OCI-LY1 (cell line): ENCODE results near the gene HEXD.

Experiments used
- H2AFZ ChIP-seq: fragments of 200-600 bp; sonication (generic), shearing (Covaris generic); 2 replicates; pipeline ENCODE4 v1.6.0; 2014; ENCODE audit warnings: antibody characterized with exemption, mild to moderate bottlenecking, low read length
- H3F3A ChIP-seq: fragments of 200-600 bp; sonication (generic), shearing (Covaris generic); 2 replicates; pipeline ENCODE4 v1.6.0; 2014; ENCODE audit warnings: mild to moderate bottlenecking, antibody characterized with exemption, low read length, moderate library complexity; ENCODE audit not compliant: insufficient read depth
- H3K27ac ChIP-seq: fragments of 200-600 bp; sonication (generic); 2 replicates; pipeline ENCODE4 v1.5.1; 2014; ENCODE audit warnings: low read length, mixed run types, mild to moderate bottlenecking, low read depth; ENCODE audit not compliant: poor library complexity, severe bottlenecking
- H3K27me3 ChIP-seq: fragments of 200-600 bp; sonication (generic); 2 replicates; pipeline ENCODE4 v1.6.0; 2014; ENCODE audit warnings: antibody characterized with exemption, mild to moderate bottlenecking, low read length, moderate library complexity; ENCODE audit not compliant: insufficient read depth
- H3K36me3 ChIP-seq: fragments of 200-600 bp; sonication (generic); 2 replicates; pipeline ENCODE4 v1.6.1; 2014; ENCODE audit warnings: mild to moderate bottlenecking, antibody characterized with exemption, low read length, moderate library complexity, mixed read lengths; ENCODE audit not compliant: insufficient read depth
- H3K4me1 ChIP-seq: fragments of 200-600 bp; sonication (generic); 2 replicates; pipeline ENCODE4 v1.5.1; 2014; ENCODE audit warnings: mild to moderate bottlenecking, low read length, moderate library complexity; ENCODE audit not compliant: insufficient read depth, severe bottlenecking
- H3K4me2 ChIP-seq: fragments of 200-600 bp; sonication (generic), shearing (Covaris generic); 2 replicates; pipeline ENCODE4 v1.6.1; 2014; ENCODE audit warnings: low read length
- H3K4me3 ChIP-seq: fragments of 200-600 bp; sonication (generic); 2 replicates; pipeline ENCODE4 v1.5.1; 2014; ENCODE audit warnings: low read length, low read depth, mild to moderate bottlenecking, mixed read lengths; ENCODE audit not compliant: poor library complexity, severe bottlenecking
- H3K79me2 ChIP-seq: fragments of 200-600 bp; shearing (Covaris generic); 2 replicates; pipeline ENCODE4 v1.6.1; 2016; ENCODE audit warnings: mixed run types, low read length, mixed read lengths; ENCODE audit not compliant: insufficient read depth
- H3K9ac ChIP-seq: fragments of 200-600 bp; sonication (generic), shearing (Covaris generic); 2 replicates; pipeline ENCODE4 v1.6.1; 2014; ENCODE audit warnings: mild to moderate bottlenecking, low read length, mixed read lengths
- H3K9me2 ChIP-seq: fragments of 200-600 bp; sonication (generic), shearing (Covaris generic); 2 replicates; pipeline ENCODE4 v1.6.1; 2014; ENCODE audit warnings: low read depth, mild to moderate bottlenecking, low read length, mixed read lengths
- H3K9me3 ChIP-seq: fragments of 200-600 bp; shearing (Covaris generic); 2 replicates; pipeline ENCODE4 v1.6.1; 2014; ENCODE audit warnings: low read length, mixed read lengths
- H4K20me1 ChIP-seq: fragments of 200-600 bp; sonication (generic), shearing (Covaris generic); 2 replicates; pipeline ENCODE4 v1.6.0; 2016; ENCODE audit warnings: mild to moderate bottlenecking, low read length; ENCODE audit not compliant: insufficient read depth
- EZH2 ChIP-seq: fragments of 200-600 bp; sonication (generic), shearing (Covaris generic); IDR thresholded peaks from 2 replicates; pipeline ENCODE4 v1.8.0; 2017; ENCODE audit warnings: borderline replicate concordance, mixed run types, mild to moderate bottlenecking, antibody characterized with exemption, low read length, moderate library complexity, mixed read lengths
- TF ChIP-seq, protein P1 (sequence below): fragments of 200-600 bp; sonication (generic), shearing (Covaris generic); IDR thresholded peaks from 2 replicates; pipeline ENCODE4 v1.5.1; 2017; ENCODE audit warnings: mild to moderate bottlenecking, antibody characterized with exemption, low read length, moderate library complexity, mixed read lengths

The HEXD gene

DNA sequence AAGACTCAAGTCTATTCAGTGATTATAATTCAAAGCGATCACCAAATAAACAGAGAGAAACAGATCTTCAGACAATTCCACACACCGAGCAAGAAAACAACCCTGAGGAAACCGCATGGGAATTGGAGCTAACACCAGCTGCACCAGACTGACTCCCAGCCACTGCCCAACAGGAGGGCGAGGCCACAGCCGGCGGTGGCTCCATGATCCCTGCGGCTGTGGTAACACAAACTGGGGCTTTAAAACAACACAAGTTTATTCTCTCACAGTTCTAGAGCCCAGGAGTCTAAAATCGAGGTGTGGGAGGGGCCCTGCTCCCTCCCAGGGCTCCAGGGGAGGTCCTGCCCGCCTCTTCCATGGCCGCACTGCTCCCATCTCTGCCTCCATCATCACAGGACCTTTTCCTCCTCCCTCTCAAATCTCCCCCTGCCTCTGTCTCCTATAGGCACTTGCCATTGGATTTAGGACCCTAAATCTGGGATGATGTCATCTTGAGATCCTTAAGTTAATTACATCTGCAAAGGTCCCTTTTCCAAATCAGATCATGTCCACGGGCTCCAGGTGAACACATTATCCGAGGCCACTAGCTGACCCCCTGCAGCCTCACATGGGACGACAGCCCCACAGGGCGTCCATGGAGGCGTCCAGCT is 9.7 kb upstream of the HEXD start:
- H3K9ac ChIP-seq, result no peak overlapping the region
- H3K4me1 ChIP-seq, result no peaks in the 10 kb centered on the region
- no peaks in the 10 kb centered on the region for H4K20me1 ChIP-seq
- TF ChIP-seq, protein P1, sequence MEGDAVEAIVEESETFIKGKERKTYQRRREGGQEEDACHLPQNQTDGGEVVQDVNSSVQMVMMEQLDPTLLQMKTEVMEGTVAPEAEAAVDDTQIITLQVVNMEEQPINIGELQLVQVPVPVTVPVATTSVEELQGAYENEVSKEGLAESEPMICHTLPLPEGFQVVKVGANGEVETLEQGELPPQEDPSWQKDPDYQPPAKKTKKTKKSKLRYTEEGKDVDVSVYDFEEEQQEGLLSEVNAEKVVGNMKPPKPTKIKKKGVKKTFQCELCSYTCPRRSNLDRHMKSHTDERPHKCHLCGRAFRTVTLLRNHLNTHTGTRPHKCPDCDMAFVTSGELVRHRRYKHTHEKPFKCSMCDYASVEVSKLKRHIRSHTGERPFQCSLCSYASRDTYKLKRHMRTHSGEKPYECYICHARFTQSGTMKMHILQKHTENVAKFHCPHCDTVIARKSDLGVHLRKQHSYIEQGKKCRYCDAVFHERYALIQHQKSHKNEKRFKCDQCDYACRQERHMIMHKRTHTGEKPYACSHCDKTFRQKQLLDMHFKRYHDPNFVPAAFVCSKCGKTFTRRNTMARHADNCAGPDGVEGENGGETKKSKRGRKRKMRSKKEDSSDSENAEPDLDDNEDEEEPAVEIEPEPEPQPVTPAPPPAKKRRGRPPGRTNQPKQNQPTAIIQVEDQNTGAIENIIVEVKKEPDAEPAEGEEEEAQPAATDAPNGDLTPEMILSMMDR, result no peak
- H3K79me2 ChIP-seq, result no peaks in the 10 kb centered on the region
- peaks cover 15% of the 10 kb centered on the region for H3K36me3 ChIP-seq
- no peaks in the 10 kb centered on the region for H3F3A ChIP-seq
- no peaks in the 10 kb centered on the region for H3K27me3 ChIP-seq
- H3K27ac ChIP-seq, result no peak overlapping the region
- no peak overlapping the region for H2AFZ ChIP-seq
- H3K9me2 ChIP-seq, result no peaks in the 10 kb centered on the region
- H3K4me2 ChIP-seq, result no peak overlapping the region
- no peak overlapping the region for H3K4me3 ChIP-seq
- H3K9me3 ChIP-seq, result no peaks in the 10 kb centered on the region

DNA sequence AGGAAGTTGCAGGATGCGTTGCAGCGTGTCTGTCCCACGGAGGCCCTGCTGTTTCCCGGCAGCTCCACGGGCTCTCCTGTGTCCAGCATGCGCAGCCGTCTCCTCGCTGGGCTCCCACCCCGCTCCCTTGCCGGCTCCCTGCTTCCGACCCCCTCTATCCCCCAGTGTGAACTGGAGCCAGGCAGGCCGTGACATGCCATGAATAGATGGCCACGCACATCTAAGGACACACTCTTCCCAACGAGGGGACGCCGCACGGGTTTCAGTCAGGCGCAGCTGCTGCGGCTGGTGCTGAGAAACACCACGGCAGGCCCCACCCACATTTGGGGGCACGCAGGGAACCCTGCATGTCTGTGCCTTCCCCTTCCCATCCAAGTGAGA is 9.2 kb upstream of the HEXD start:
- no peak overlapping the region for H3K4me2 ChIP-seq
- peaks cover 10% of the 10 kb centered on the region for H3K36me3 ChIP-seq

DNA sequence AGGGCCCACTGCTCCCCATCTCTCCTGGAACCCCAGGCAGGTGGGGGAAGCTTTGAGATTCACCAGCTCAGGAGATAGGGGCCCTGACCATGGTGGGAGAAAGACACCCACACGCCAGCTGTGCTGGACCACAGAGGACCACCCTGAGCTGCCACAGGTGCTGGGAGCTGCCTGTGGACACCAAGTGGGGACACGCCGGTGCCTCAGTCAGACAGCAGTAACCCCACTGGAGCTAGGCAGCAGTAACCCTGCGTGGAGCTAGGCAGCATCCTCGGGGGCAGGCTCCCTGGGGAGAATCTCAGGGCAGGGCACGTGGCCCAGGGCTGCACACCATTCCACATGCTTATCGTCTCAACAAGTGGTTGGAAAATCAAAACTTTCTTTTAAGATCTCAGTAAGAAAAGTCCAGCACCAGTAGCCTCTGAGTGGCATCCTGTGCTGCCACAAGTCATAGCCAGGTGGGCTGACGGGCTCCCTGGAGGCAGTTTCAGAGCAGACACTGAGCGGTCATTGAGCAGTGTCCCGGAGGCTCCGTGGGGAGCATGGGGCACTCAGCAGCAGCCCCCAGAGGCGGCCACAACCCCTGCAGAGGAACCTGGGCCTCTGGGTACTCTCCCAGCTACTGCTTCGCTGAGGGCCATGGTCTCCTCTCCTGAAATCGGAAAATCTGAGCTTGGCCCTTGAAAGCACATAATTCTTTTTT is 8.0 kb upstream of the HEXD start:
- H3K4me2 ChIP-seq, result no peak overlapping the region
- TF ChIP-seq, protein P1, result no peak
- no peak for TF ChIP-seq EZH2

More for the DNA sequence above, 9.2 kb upstream of the HEXD start:
- H3K27me3 ChIP-seq, result no peaks in the 10 kb centered on the region
- no peak overlapping the region for H3K27ac ChIP-seq
- H3K9me2 ChIP-seq, result no peaks in the 10 kb centered on the region
- H3K9ac ChIP-seq, result no peak overlapping the region
- no peak overlapping the region for H3K4me3 ChIP-seq
- no peak overlapping the region for H2AFZ ChIP-seq
- no peaks in the 10 kb centered on the region for H3K79me2 ChIP-seq
- TF ChIP-seq, protein P1, result no peak
- no peak for TF ChIP-seq EZH2
- H3K9me3 ChIP-seq, result no peaks in the 10 kb centered on the region
- H4K20me1 ChIP-seq, result no peaks in the 10 kb centered on the region
- no peaks in the 10 kb centered on the region for H3K4me1 ChIP-seq
- no peaks in the 10 kb centered on the region for H3F3A ChIP-seq

More for the DNA sequence above, 8.0 kb upstream of the HEXD start:
- H3K4me3 ChIP-seq, result no peak overlapping the region
- no peaks in the 10 kb centered on the region for H3K79me2 ChIP-seq
- H3K27me3 ChIP-seq, result no peaks in the 10 kb centered on the region
- H3F3A ChIP-seq, result no peaks in the 10 kb centered on the region
- no peaks in the 10 kb centered on the region for H3K4me1 ChIP-seq
- no peaks in the 10 kb centered on the region for H4K20me1 ChIP-seq
- no peak overlapping the region for H3K9ac ChIP-seq
- H3K9me3 ChIP-seq, result no peaks in the 10 kb centered on the region
- H3K9me2 ChIP-seq, result no peaks in the 10 kb centered on the region
- no peak overlapping the region for H2AFZ ChIP-seq
- no peak overlapping the region for H3K27ac ChIP-seq
- H3K36me3 ChIP-seq, result peaks cover 10% of the 10 kb centered on the region
